K562 (cell line): ENCODE measurements around the gene GARIN5B. TPM values are rescaled to one million over a fixed set of nuclear protein-coding genes. Genes with fewer than 3 reads are reported as not detected.
A peak's percentile ranks its signal among the peaks of the same experiment; 100 is the strongest.

Experiments used
- ATAC-seq: fragments of 200-7000 bp; cut with Tn5 transposase; 3 replicates; pipeline ENCODE4 v1.9.1; 2020; ENCODE audit warnings: moderate library complexity
- BruUV-seq: library from RNA; stranded (reverse); fragments of 400-500 nt; replicated peaks from 2 replicates; lab custom pipeline; 2021; lab: Mats Ljungman, UMichigan
- CTCF ChIA-PET: fragments of 300-600 bp; formaldehyde crosslinking; extraction: SDS; loops from one replicate; lab custom pipeline; 2021; ENCODE audit warnings: low intra/inter-chr PET ratio; lab: Yijun Ruan, JAX
- POLR2A ChIA-PET: fragments of 300-600, 350-650 bp; sonication (Branson Sonifier 250); formaldehyde crosslinking; extraction: SDS; loops from one replicate; lab custom pipeline; 2021; ENCODE audit warnings: antibody characterized with exemption, inconsistent platforms; lab: Yijun Ruan, JAX
- DNase-seq, 4 experiments: peaks; one replicate each; pipeline versions ENCODE4 v3.0.0 to v3.0.0-alpha.2; 2011 to 2018; ENCODE audit warnings: low spot score in 3 of 4, mixed read lengths in 3 of 4; ENCODE audit errors: extremely low read depth in 1 of 4
- FAIRE-seq: peaks from 2 replicates; lab custom pipeline; 2011; peaks lifted over from hg19 to GRCh38; lab: Jason Lieb, UNC
- H2AFZ ChIP-seq: 2 replicates; pipeline ENCODE4 v1.6.0; 2011; ENCODE audit warnings: low read depth, low read length, control low read depth, inconsistent platforms
- H3K27ac ChIP-seq: fragments of 200-600 bp; 3 replicates; pipeline ENCODE4 v1.8.0; 2011; ENCODE audit warnings: low read depth, mild to moderate bottlenecking, control low read depth, inconsistent platforms, low read length, moderate library complexity, mixed read lengths; ENCODE audit errors: extremely low read depth
- H3K27me3 ChIP-seq, 2 experiments: fragments of 300-600 bp in 1 of 2; 2 replicates in 1 of 2; 3 replicates in 1 of 2; pipeline versions ENCODE4 v1.6.0 to v1.8.0; 2011; ENCODE audit warnings: inconsistent platforms in 2 of 2, low read length in 2 of 2, mild to moderate bottlenecking in 1 of 2, mixed read lengths in 1 of 2, moderate library complexity in 1 of 2; ENCODE audit not compliant: control insufficient read depth in 2 of 2, insufficient read depth in 2 of 2
- H3K36me3 ChIP-seq: fragments of 300-600 bp; 3 replicates; pipeline ENCODE4 v1.8.0; 2011; ENCODE audit warnings: mild to moderate bottlenecking, low read length, inconsistent platforms; ENCODE audit not compliant: control insufficient read depth, insufficient read depth
- H3K4me1 ChIP-seq, 2 experiments: fragments of 200-600 bp in 1 of 2; replicated peaks in 1 of 2; 2 replicates in 1 of 2; 3 replicates in 1 of 2; pipeline versions ENCODE4 v1.5.1 to v1.8.0; 2011; ENCODE audit warnings: inconsistent platforms in 2 of 2, low read length in 2 of 2, mild to moderate bottlenecking in 1 of 2, mixed read lengths in 1 of 2, moderate library complexity in 1 of 2; ENCODE audit not compliant: control insufficient read depth in 2 of 2, insufficient read depth in 2 of 2
- H3K4me2 ChIP-seq: 2 replicates; pipeline ENCODE4 v1.6.1; 2011; ENCODE audit warnings: low read length, control low read depth, inconsistent platforms, mixed read lengths; ENCODE audit not compliant: insufficient read depth
- H3K4me3 ChIP-seq: fragments of 200-600 bp; sonication (generic), shearing (Covaris generic); 2 replicates; pipeline ENCODE4 v1.5.1; 2016; ENCODE audit warnings: control low read depth, inconsistent platforms
- H3K79me2 ChIP-seq: fragments of 200-600 bp; 3 replicates; pipeline ENCODE4 v1.8.0; 2011; ENCODE audit warnings: low read length, inconsistent platforms; ENCODE audit not compliant: control insufficient read depth, insufficient read depth
- H3K9ac ChIP-seq, 2 experiments: 2 replicates each; pipeline versions ENCODE4 v1.6.0 to v1.6.1; 2011; ENCODE audit warnings: low read depth in 2 of 2, low read length in 2 of 2, control low read depth in 1 of 2, inconsistent platforms in 1 of 2, mild to moderate bottlenecking in 1 of 2, mixed read lengths in 1 of 2; ENCODE audit not compliant: insufficient read depth in 1 of 2
- H3K9me1 ChIP-seq: one replicate; pipeline ENCODE4 v1.6.0; 2011; ENCODE audit warnings: inconsistent platforms, mild to moderate bottlenecking, low read length, moderate library complexity; ENCODE audit not compliant: control insufficient read depth, insufficient read depth
- H3K9me3 ChIP-seq: replicated peaks from 2 replicates; pipeline ENCODE4 v1.5.1; 2011; ENCODE audit warnings: low read depth, low read length, inconsistent platforms; ENCODE audit not compliant: control insufficient read depth, insufficient read depth
- H4K20me1 ChIP-seq: replicated peaks from 2 replicates; pipeline ENCODE4 v1.6.1; 2011; ENCODE audit warnings: low read length, inconsistent platforms, mixed read lengths; ENCODE audit not compliant: control insufficient read depth, insufficient read depth
- ATF3 ChIP-seq, 2 experiments: fragments of 450-650 bp in 1 of 2; sonication (generic) in 1 of 2; formaldehyde crosslinking in 1 of 2; IDR thresholded peaks in 1 of 2; conservative IDR thresholded peaks in 1 of 2; 2 replicates each; pipeline versions ENCODE4 v1.6.1 to v1.8.1; 2016 to 2023; ENCODE audit warnings: mild to moderate bottlenecking in 2 of 2, moderate library complexity in 2 of 2, inconsistent platforms in 1 of 2, missing genetic modification reagents in 1 of 2
- CEBPB ChIP-seq: fragments of 450-650 bp; IDR thresholded peaks from 2 replicates; pipeline ENCODE4 v1.6.1; 2016; ENCODE audit warnings: missing genetic modification characterization, missing compliant biosample characterization
- FOXP4 ChIP-seq: sonication (generic); formaldehyde crosslinking; IDR thresholded peaks from 2 replicates; pipeline ENCODE4 v1.8.0; 2022; ENCODE audit warnings: mild to moderate bottlenecking, missing genetic modification reagents, borderline replicate concordance
- HDAC1 ChIP-seq, 2 experiments: fragments of 450-650 bp; IDR thresholded peaks; 2 replicates each; pipeline ENCODE4 v1.6.1; 2016 to 2017; ENCODE audit warnings: inconsistent platforms in 1 of 2, mild to moderate bottlenecking in 1 of 2, moderate library complexity in 1 of 2
- KAT7 ChIP-seq: sonication (generic); formaldehyde crosslinking; IDR thresholded peaks from 2 replicates; pipeline ENCODE4 v1.8.0; 2022; ENCODE audit warnings: missing genetic modification reagents, mild to moderate bottlenecking, borderline replicate concordance
- MAFK ChIP-seq: IDR thresholded peaks from 2 replicates; pipeline ENCODE4 v1.6.1; 2011; ENCODE audit warnings: low read length, improper control_type of control experiment
- NFIC ChIP-seq: fragments of 450-650 bp; IDR thresholded peaks from 2 replicates; pipeline ENCODE4 v1.6.1; 2017; ENCODE audit warnings: mild to moderate bottlenecking, inconsistent platforms
- PKNOX1 ChIP-seq: fragments of 450-650 bp; IDR thresholded peaks from 2 replicates; pipeline ENCODE4 v1.6.1; 2016
- ZFP91 ChIP-seq: sonication (generic); formaldehyde crosslinking; IDR thresholded peaks from 2 replicates; pipeline ENCODE4 v1.8.0; 2022; ENCODE audit warnings: mild to moderate bottlenecking, missing genetic modification reagents
- ZNF280A ChIP-seq: fragments of 450-650 bp; IDR thresholded peaks from 2 replicates; pipeline ENCODE4 v1.6.1; 2018; ENCODE audit warnings: mild to moderate bottlenecking, low read depth; ENCODE audit not compliant: partially characterized antibody
- WGBS: fragments of 100-300 bp; shearing (Covaris generic); methylation state at CpG from one replicate; pipeline ENCODE4 v1.1.6; 2016; ENCODE audit warnings: low coverage, mixed read lengths; ENCODE audit not compliant: insufficient coverage; ENCODE audit errors: missing lambda C conversion rate; 5-methylcytosine and 5-hydroxymethylcytosine counted together
- in situ Hi-C: fragments of 300-500 bp; cut with MboI; formaldehyde crosslinking; loops from 4 replicates; pipeline ENCODE4 v1.15.0; 2018; ENCODE audit warnings: inconsistent platforms, mixed read lengths
- intact Hi-C: fragments of 100-400 bp; cut with micrococcal nuclease; formaldehyde crosslinking; loops from 2 replicates; pipeline ENCODE4 v1.14.2; 2022
- polyA plus RNA-seq, 8 experiments: library from polyadenylated mRNA; depleted of rRNA in 4 of 8; stranded (reverse) in 5 of 8; unstranded in 3 of 8; fragments of >200 nt; fragmentation: Nextera tagmentation in 2 of 8; fragmentation: Illumina TruSeq in 1 of 8; extraction: Ambion mirVana in 2 of 8; extraction: Trizol in 1 of 8; gene quantifications; 2 replicates each; pipeline versions ENCODE4 v1.2.1 to v1.2.3, GENCODE V29; 2011 to 2014; ENCODE audit warnings: inconsistent platforms in 1 of 8, missing spikeins in 1 of 8
- total RNA-seq, 7 experiments: library from RNA; depleted of rRNA in 6 of 7; stranded (reverse); fragments of >200 nt in 6 of 7; fragmentation: Illumina TruSeq in 2 of 7; extraction: Trizol in 2 of 7; gene quantifications; 2 replicates each; pipeline versions ENCODE4 v1.2.1 to v1.2.3, GENCODE V29; 2011 to 2021; ENCODE audit warnings: low replicate concordance in 1 of 7

GARIN5B gene
- total and polyA plus RNA-seq, 9 of the 15 experiments (the other 6 are each of a cell fraction or from before 2014, with no cell fraction given), result not detected

- no peak for TF ChIP-seq FOXP4 (CRISPR knock-in tag)
- TF ChIP-seq PKNOX1, result peak; percentile 100
- TF ChIP-seq, all 486 proteins: peak for 91
Measured at GRCh38 chr19:55339105-55339888, 23.8 kb downstream of the GARIN5B start, which contains the start of gene KMT5C (continued).

- intact Hi-C loops, result loop anchor here (5.0 kb wide), 1 partner anchor 34 kb away; no protein-coding TSS in a partner anchor
- no peaks in the 10 kb centered on the region for H3K36me3 ChIP-seq
- no peaks in the 10 kb centered on the region for H3K27me3 ChIP-seq
- no peak overlapping the region for H3K4me2 ChIP-seq
- 38% methylated on average over 7 of the region's 7 CpGs for WGBS
- H3K9me1 ChIP-seq, result no peaks in the 10 kb centered on the region
- no peak for FAIRE-seq
- in situ Hi-C loops, result no loop called here
- ChIA-PET POLR2A (interaction anchor here (0.5 to 1.9 kb wide), 3 partner anchors 14 to 140 kb away, joined by 3 to 4 read pairs (median 4); partner anchors contain the start of gene ZNF628), CTCF (no interaction called here)
- no peak for DNase-seq
- H3K9me3 ChIP-seq, result no peaks in the 10 kb centered on the region; the same call in 1 of the 2 replicates
- no peak overlapping the region for H3K4me3 ChIP-seq
- H2AFZ ChIP-seq, result no peak overlapping the region
- no peak for ATAC-seq
- H3K9ac ChIP-seq, result no peak overlapping the region
- no peak overlapping the region for H3K27ac ChIP-seq
- peaks cover 12% of the 10 kb centered on the region for H3K79me2 ChIP-seq
- H3K4me1 ChIP-seq, result peaks cover 0 to 19% of the 10 kb centered on the region in 2 experiments; a peak in 4 of 5 replicates
- BruUV-seq, result no TSS peak
- H4K20me1 ChIP-seq, result no peaks in the 10 kb centered on the region
- TF ChIP-seq ATF3 (IDR thresholded peaks at IDR 0.05), result peak; percentile 19; the same call in 1 of the 2 replicates
- no peak for TF ChIP-seq ATF3 (CRISPR knock-in tag; conservative IDR thresholded peaks at IDR 0.05)
- TF ChIP-seq MAFK, result no peak
- TF ChIP-seq ZFP91 (CRISPR knock-in tag), result no peak
- no peak for TF ChIP-seq ZNF280A
- no peak for TF ChIP-seq NFIC
- no peak for TF ChIP-seq HDAC1 (IDR thresholded peaks at IDR 0.05)
- 0 out of 2 replicates have a peak, but pooled peaks have one; percentile 17 for TF ChIP-seq CEBPB (tag)
- TF ChIP-seq KAT7 (CRISPR knock-in tag), result no peak
Measured at GRCh38 chr19:55336101-55336500, 27.0 kb downstream of the GARIN5B start.
